Activated CD8-positive, alpha-beta T cell treated with anti-CD3 and anti-CD28 coated beads for 36 hours (primary cell): ENCODE results near the gene CBX7. TPM values are rescaled to one million over a fixed set of nuclear protein-coding genes. Genes with fewer than 3 reads are reported as not detected.

Experiments
- ATAC-seq: fragments of 200-7000 bp; cut with Tn5 transposase; one replicate; pipeline ENCODE4 v1.10.0; 2021; ENCODE audit warnings: mild to moderate bottlenecking, moderate library complexity
- CTCF ChIA-PET: fragments of 350-600 bp; sonication (Branson Sonifier 250); formaldehyde crosslinking; loops from one replicate; lab custom pipeline; 2021; ENCODE audit warnings: antibody characterized with exemption; lab: Charles Lee
- POLR2A ChIA-PET: fragments of 350-600 bp; sonication (Branson Sonifier 250); formaldehyde crosslinking; loops from one replicate; lab custom pipeline; 2021; ENCODE audit warnings: antibody characterized with exemption; lab: Charles Lee
- DNase-seq: peaks from one replicate; pipeline ENCODE4 v3.0.0-alpha.2; 2020
- H3K27ac Mint-ChIP-seq: one replicate; pipeline ENCODE4 v1.8.0; 2021; ENCODE audit warnings: mild to moderate bottlenecking, mixed read lengths
- H3K27me3 Mint-ChIP-seq: one replicate; pipeline ENCODE4 v1.8.0; 2021; ENCODE audit warnings: mixed read lengths
- H3K36me3 Mint-ChIP-seq: one replicate; pipeline ENCODE4 v1.8.0; 2021; ENCODE audit warnings: low read depth, mixed read lengths
- H3K4me1 Mint-ChIP-seq: one replicate; pipeline ENCODE4 v1.8.0; 2021; ENCODE audit warnings: low read depth, mixed read lengths
- H3K4me3 Mint-ChIP-seq: one replicate; pipeline ENCODE4 v1.8.0; 2021; ENCODE audit warnings: mild to moderate bottlenecking, moderate library complexity, mixed read lengths
- H3K9me3 Mint-ChIP-seq: one replicate; pipeline ENCODE4 v1.8.0; 2021; ENCODE audit warnings: mixed read lengths
- CTCF ChIP-seq: fragments of 200-600 bp; IDR thresholded peaks from one replicate; pipeline ENCODE4 v1.8.0; 2022; ENCODE audit warnings: antibody characterized with exemption, mild to moderate bottlenecking
- intact Hi-C: fragments of 100-400 bp; cut with micrococcal nuclease; formaldehyde crosslinking; loops from one replicate; pipeline ENCODE4 v1.10.0; 2022
- total RNA-seq, 2 experiments: library from RNA; stranded (reverse); gene quantifications; one replicate each; pipeline ENCODE4 v1.2.3, GENCODE V29; 2021

The CBX7 gene
- total RNA-seq, 2 experiments from 2014 or later: 23.6 to 25.0 TPM

- no peak overlapping the region for H3K27ac Mint-ChIP-seq
- ChIA-PET CTCF (no interaction called here), POLR2A (interaction anchor here (1.0 kb wide), 1 partner anchor 8 kb away, joined by 3 read pairs; no protein-coding TSS in a partner anchor)
- no peaks in the 10 kb centered on the region for H3K36me3 Mint-ChIP-seq
- H3K4me3 Mint-ChIP-seq: no peak overlapping the region
- intact Hi-C loops: no loop called here
- H3K4me1 Mint-ChIP-seq: peaks cover 7% of the 10 kb centered on the region
- ATAC-seq: no peak
- TF ChIP-seq CTCF: no peak
- no peak for DNase-seq
- no peaks in the 10 kb centered on the region for H3K27me3 Mint-ChIP-seq
- no peaks in the 10 kb centered on the region for H3K9me3 Mint-ChIP-seq
These were observed 12.5 kb downstream of the CBX7 start for GRCh38 chr22:39139933-39140332.

- no peak overlapping the region for H3K4me3 Mint-ChIP-seq
- no peaks in the 10 kb centered on the region for H3K27me3 Mint-ChIP-seq
- peak; percentile 16 for DNase-seq
- no peaks in the 10 kb centered on the region for H3K36me3 Mint-ChIP-seq
- peak; percentile 48 for ATAC-seq
- TF ChIP-seq CTCF: no peak
- H3K9me3 Mint-ChIP-seq: no peaks in the 10 kb centered on the region
- CTCF ChIA-PET: no interaction called here
- POLR2A ChIA-PET: interaction anchor here (0.9 kb wide), 1 partner anchor 8 kb away, joined by 3 read pairs; no protein-coding TSS in a partner anchor
- intact Hi-C loops: no loop called here
- peaks cover 4% of the 10 kb centered on the region for H3K4me1 Mint-ChIP-seq
- H3K27ac Mint-ChIP-seq: no peak overlapping the region
These were observed 14.0 kb downstream of the CBX7 start for GRCh38 chr22:39138357-39138997.

- ATAC-seq (no peak), DNase-seq (no peak)
- POLR2A ChIA-PET: no interaction called here
- H3K36me3 Mint-ChIP-seq: no peaks in the 10 kb centered on the region
- no peak for TF ChIP-seq CTCF
- no peak overlapping the region for H3K27ac Mint-ChIP-seq
- intact Hi-C loops: no loop called here
- no peak overlapping the region for H3K4me3 Mint-ChIP-seq
- no peaks in the 10 kb centered on the region for H3K9me3 Mint-ChIP-seq
- peaks cover 4% of the 10 kb centered on the region for H3K4me1 Mint-ChIP-seq
- H3K27me3 Mint-ChIP-seq: no peaks in the 10 kb centered on the region
- CTCF ChIA-PET: interaction anchor here (1.5 to 2.7 kb wide), 3 partner anchors 22 to 175 kb away, joined by 4 to 16 read pairs (median 7); no protein-coding TSS in a partner anchor
These were observed 16.2 kb downstream of the CBX7 start for GRCh38 chr22:39136317-39136716.

GRCh38 chr22:39135092-39135896 lies 17.2 kb downstream of the CBX7 start:
- DNase-seq (peak; percentile 62), ATAC-seq (peak; percentile 90)
- Mint-ChIP-seq H3K4me3 (no peak overlapping the region), H3K4me1 (peaks cover 4% of the 10 kb centered on the region), H3K9me3 (no peaks in the 10 kb centered on the region), H3K27ac (no peak overlapping the region), H3K27me3 (no peaks in the 10 kb centered on the region), H3K36me3 (peaks cover 2% of the 10 kb centered on the region)
- TF ChIP-seq CTCF: peak; percentile 55
- POLR2A ChIA-PET: interaction anchor here (1.1 kb wide), 1 partner anchor 11 kb away, joined by 3 read pairs; no protein-coding TSS in a partner anchor
- CTCF ChIA-PET: interaction anchor here (0.7 to 2.7 kb wide), 15 partner anchors 10 to 264 kb away, joined by 3 to 16 read pairs (median 4); no protein-coding TSS in a partner anchor
- intact Hi-C loops: no loop called here
